Neural cell (in vitro differentiated cells): ENCODE results near the gene MAEA. TPM values are rescaled to one million over a fixed set of nuclear protein-coding genes. Genes with fewer than 3 reads are reported as not detected.

Experiments used
- H2AFZ ChIP-seq: fragments of 200-600, 300-800 bp; sonication (generic), shearing (Covaris generic); 2 replicates; pipeline ENCODE4 v1.6.0; 2014; ENCODE audit warnings: low read depth, mild to moderate bottlenecking, antibody characterized with exemption, low read length, moderate library complexity
- H3F3A ChIP-seq: fragments of 200-600 bp; shearing (Covaris generic); 2 replicates; pipeline ENCODE4 v1.6.1; 2016; ENCODE audit warnings: mild to moderate bottlenecking, moderate library complexity, mixed read lengths, antibody characterized with exemption, low read length; ENCODE audit not compliant: insufficient read depth, poor library complexity, severe bottlenecking
- H3K27ac ChIP-seq: fragments of 200-600, 300-800 bp; sonication (generic), shearing (Covaris generic); 2 replicates; pipeline ENCODE4 v1.5.1; 2014; ENCODE audit warnings: mild to moderate bottlenecking, low read length, moderate library complexity
- H3K27me3 ChIP-seq: fragments of 300-800, 200-600 bp; sonication (generic), shearing (Covaris generic); 2 replicates; pipeline ENCODE4 v1.6.0; 2014; ENCODE audit warnings: mild to moderate bottlenecking, low read depth, low read length, moderate library complexity; ENCODE audit not compliant: insufficient read depth
- H3K36me3 ChIP-seq: fragments of 300-800, 200-600 bp; sonication (generic), shearing (Covaris generic); 2 replicates; pipeline ENCODE4 v1.5.1; 2014; ENCODE audit warnings: mild to moderate bottlenecking, antibody characterized with exemption, low read length, moderate library complexity; ENCODE audit not compliant: insufficient read depth
- H3K4me2 ChIP-seq: fragments of 300-800, 200-600 bp; sonication (generic), shearing (Covaris generic); 2 replicates; pipeline ENCODE4 v1.6.0; 2014; ENCODE audit warnings: mild to moderate bottlenecking, low read length
- H3K4me3 ChIP-seq: fragments of 300-800, 200-600 bp; sonication (generic), shearing (Covaris generic); 2 replicates; pipeline ENCODE4 v1.5.1; 2014; ENCODE audit warnings: mild to moderate bottlenecking, low read length, moderate library complexity
- H3K79me2 ChIP-seq: fragments of 200-600 bp; shearing (Covaris generic); replicated peaks from 2 replicates; pipeline ENCODE4 v1.6.0; 2014; ENCODE audit warnings: mild to moderate bottlenecking, low read length, moderate library complexity; ENCODE audit not compliant: insufficient read depth
- H3K9ac ChIP-seq: fragments of 300-800, 200-600 bp; sonication (generic), shearing (Covaris generic); 2 replicates; pipeline ENCODE4 v1.6.1; 2016; ENCODE audit warnings: mild to moderate bottlenecking, low read length, mixed read lengths
- H3K9me2 ChIP-seq: fragments of 200-600 bp; shearing (Covaris generic); 2 replicates; pipeline ENCODE4 v1.6.1; 2016; ENCODE audit warnings: mild to moderate bottlenecking, low read length, mixed read lengths; ENCODE audit not compliant: insufficient read depth
- H3K9me3 ChIP-seq: fragments of 200-600, 300-800 bp; sonication (generic), shearing (Covaris generic); 2 replicates; pipeline ENCODE4 v1.6.1; 2016; ENCODE audit warnings: mild to moderate bottlenecking, mixed run types, low read length, moderate library complexity, mixed read lengths
- H4K20me1 ChIP-seq: fragments of 200-600 bp; shearing (Covaris generic); 2 replicates; pipeline ENCODE4 v1.6.1; 2016; ENCODE audit warnings: mild to moderate bottlenecking, mixed run types; ENCODE audit not compliant: insufficient read depth
- CTCF ChIP-seq: fragments of 450-650 bp; IDR thresholded peaks from 2 replicates; pipeline ENCODE4 v1.5.1; 2014; ENCODE audit warnings: antibody characterized with exemption, mild to moderate bottlenecking, moderate library complexity; ENCODE audit not compliant: poor library complexity, severe bottlenecking
- EP300 ChIP-seq: fragments of 450-650 bp; conservative IDR thresholded peaks from 2 replicates; pipeline ENCODE4 v1.6.1; 2014; ENCODE audit warnings: antibody characterized with exemption, mild to moderate bottlenecking, moderate library complexity; ENCODE audit not compliant: poor library complexity, severe bottlenecking
- EZH2 ChIP-seq: fragments of 200-600, 300-800 bp; shearing (Covaris generic), sonication (generic); IDR thresholded peaks from 2 replicates; pipeline ENCODE4 v1.6.1; 2014; ENCODE audit warnings: antibody characterized with exemption, low read length, borderline replicate concordance, mild to moderate bottlenecking; ENCODE audit not compliant: insufficient read depth, poor library complexity, severe bottlenecking
- MXI1 ChIP-seq: fragments of 450-650 bp; conservative IDR thresholded peaks from 2 replicates; pipeline ENCODE4 v1.6.1; 2014; ENCODE audit warnings: antibody characterized with exemption, mild to moderate bottlenecking; ENCODE audit not compliant: poor library complexity, severe bottlenecking
- POLR2AphosphoS5 ChIP-seq: IDR thresholded peaks from 2 replicates; pipeline ENCODE4 v1.6.1; 2012
- RAD21 ChIP-seq: fragments of 450-650 bp; conservative IDR thresholded peaks from 2 replicates; pipeline ENCODE4 v1.6.1; 2014; ENCODE audit warnings: antibody characterized with exemption, mild to moderate bottlenecking, moderate library complexity
- REST ChIP-seq: IDR thresholded peaks from 2 replicates; pipeline ENCODE4 v1.6.1; 2012; ENCODE audit warnings: borderline replicate concordance
- SMC3 ChIP-seq: fragments of 450-650 bp; conservative IDR thresholded peaks from 2 replicates; pipeline ENCODE4 v1.6.1; 2014; ENCODE audit warnings: antibody characterized with exemption, mild to moderate bottlenecking, moderate library complexity; ENCODE audit not compliant: poor library complexity
- TAF1 ChIP-seq: IDR thresholded peaks from 2 replicates; pipeline ENCODE4 v1.6.1; 2012; ENCODE audit warnings: low read depth
- polyA plus RNA-seq: library from polyadenylated mRNA; depleted of rRNA; stranded (reverse); fragments of >200 nt; gene quantifications from 2 replicates; pipeline ENCODE4 v1.2.3, GENCODE V29; 2014

MAEA gene
- polyA plus RNA-seq, 1 donor from 2014 or later, result 106 TPM

GRCh38 chr4:1365271-1366178 lies 75.8 kb downstream of the MAEA start:
- H3K9ac ChIP-seq, result no peak overlapping the region
- no peak overlapping the region for H2AFZ ChIP-seq
- no peaks in the 10 kb centered on the region for H4K20me1 ChIP-seq
- no peaks in the 10 kb centered on the region for H3K36me3 ChIP-seq
- H3K27ac ChIP-seq, result no peak overlapping the region
- H3K4me3 ChIP-seq, result no peak overlapping the region
- no peaks in the 10 kb centered on the region for H3K27me3 ChIP-seq
- no peaks in the 10 kb centered on the region for H3K79me2 ChIP-seq
- H3K4me2 ChIP-seq, result no peak overlapping the region
- no peaks in the 10 kb centered on the region for H3K9me2 ChIP-seq
- no peaks in the 10 kb centered on the region for H3K9me3 ChIP-seq
- H3F3A ChIP-seq, result no peaks in the 10 kb centered on the region
- no peak for TF ChIP-seq POLR2AphosphoS5
- no peak for TF ChIP-seq EP300
- TF ChIP-seq RAD21, result no peak
- no peak for TF ChIP-seq SMC3
- TF ChIP-seq EZH2, result no peak
- no peak for TF ChIP-seq REST
- TF ChIP-seq TAF1, result no peak
- TF ChIP-seq CTCF, result no peak
- no peak for TF ChIP-seq MXI1

- Histone ChIP-seq H3K9me3 (no peaks in the 10 kb centered on the region), H3K36me3 (no peaks in the 10 kb centered on the region), H4K20me1 (no peaks in the 10 kb centered on the region), H2AFZ (no peak overlapping the region), H3K4me3 (no peak overlapping the region), H3K79me2 (no peaks in the 10 kb centered on the region), H3K9me2 (no peaks in the 10 kb centered on the region), H3K9ac (no peak overlapping the region), H3K27me3 (no peaks in the 10 kb centered on the region), H3K4me2 (no peak overlapping the region), H3F3A (no peaks in the 10 kb centered on the region), H3K27ac (no peak overlapping the region)
- no peak for TF ChIP-seq REST
Observed at GRCh38 chr4:1366371-1367229, 76.9 kb downstream of the MAEA start.
